Measurements from ENCODE around the gene IFNAR1.
"Not testable (repeated sequence)": the region's sequence is repeated elsewhere in the genome, so short reads cannot be mapped to it uniquely, and the experiment has no call there.

GRCh38 chr21:33381381-33381780 lies 56.6 kb downstream of the IFNAR1 start:
- not testable (repeated sequence) for TF ChIP-seq POLR2A, CTCF (IDR thresholded peaks at IDR 0.05)
